ENCODE results near the gene METTL26.

DNA sequence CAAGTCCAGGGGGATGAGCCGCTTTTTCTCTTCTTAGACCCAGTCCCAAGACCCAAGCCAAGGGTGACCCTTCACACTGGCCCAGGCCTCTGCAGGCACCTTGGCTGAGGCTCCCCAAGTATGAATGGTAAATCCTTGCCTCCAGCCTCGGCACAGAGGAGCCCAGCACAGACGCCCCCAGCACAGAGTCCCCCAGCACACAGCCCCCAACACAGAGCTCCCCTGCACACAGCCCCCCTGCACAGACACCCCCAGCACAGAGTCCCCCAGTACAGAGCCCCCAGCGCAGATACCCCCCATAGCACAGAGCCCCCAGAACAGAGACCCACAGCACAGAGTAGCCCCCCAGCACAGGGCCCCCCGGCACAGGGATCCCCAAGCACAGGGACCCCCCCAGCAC lies 4.5 kb upstream of the METTL26 start:
- no peak for TF ChIP-seq CTCF (IDR thresholded peaks at IDR 0.05)
- TF ChIP-seq POLR2A (IDR thresholded peaks at IDR 0.05): no peak
- TF ChIP-seq EP300 (IDR thresholded peaks at IDR 0.05): no peak
